ENCODE measurements around the gene MYL7. TPM values are rescaled to one million over a fixed set of nuclear protein-coding genes. Genes with fewer than 3 reads are reported as not detected.

Gene MYL7
- total and polyA plus RNA-seq, 2 donors (not counting 3 experiments of a cell fraction or from before 2014, with no cell fraction given), result not detected

DNA sequence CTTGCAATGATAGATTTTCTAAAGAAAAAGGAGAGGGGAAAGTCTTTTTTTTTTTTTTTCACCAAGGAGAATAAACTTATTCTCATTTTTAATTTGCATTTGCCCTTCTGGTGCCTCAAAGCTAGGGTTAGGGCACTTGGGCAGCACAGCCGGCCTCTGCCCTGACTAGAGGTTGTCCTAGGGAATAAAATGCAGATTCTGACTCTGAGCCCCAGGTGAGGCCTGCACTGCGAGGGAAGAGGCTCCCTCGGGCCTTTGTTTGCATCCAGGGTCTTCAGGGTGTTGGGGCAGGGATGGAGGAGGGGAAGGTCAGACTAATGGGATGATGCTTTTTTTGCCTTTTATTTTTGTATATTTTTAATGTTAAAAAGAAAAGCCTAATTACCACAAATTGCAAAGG lies 7.8 kb downstream of the MYL7 start:
- Histone ChIP-seq H3K4me2 (ENCODE audit: insufficient read depth, low read length) (no peak overlapping the region), H3K27me3 (ENCODE audit: control insufficient read depth in 2 of 2, insufficient read depth in 2 of 2, low read length in 2 of 2) (peaks cover 0 to 3% of the 10 kb centered on the region in 2 experiments), H3K36me3 (ENCODE audit: control insufficient read depth in 2 of 2, extremely low read depth in 1 of 2, insufficient read depth in 2 of 2, low read length in 2 of 2) (no peaks in the 10 kb centered on the region), H3K9ac (replicated peaks; ENCODE audit: extremely low read depth, insufficient read depth, low read length) (no peak overlapping the region), H3K4me1 (ENCODE audit: control insufficient read depth, extremely low read depth, insufficient read depth, low read length) (no peaks in the 10 kb centered on the region), H3K27ac (ENCODE audit: insufficient read depth, low read depth, low read length) (no peak overlapping the region), H3K9me3 (replicated peaks; ENCODE audit: control insufficient read depth, insufficient read depth, low read length) (no peaks in the 10 kb centered on the region), H2AFZ (ENCODE audit: low read depth, low read length) (no peak overlapping the region), H3K79me2 (ENCODE audit: control insufficient read depth, insufficient read depth, low read length) (no peaks in the 10 kb centered on the region), H3K4me3 (replicated peaks in 1 of 3; ENCODE audit: insufficient read depth in 1 of 3, low read depth in 1 of 3, low read length in 3 of 3) (no peak overlapping the region), H3K9me1 (replicated peaks; ENCODE audit: control insufficient read depth, extremely low read depth, insufficient read depth, low read length) (no peaks in the 10 kb centered on the region), H4K20me1 (replicated peaks; ENCODE audit: control insufficient read depth, extremely low read depth, insufficient read depth, low read length) (no peaks in the 10 kb centered on the region)
- dilution Hi-C loops (cut with MboI; ENCODE audit: extremely low pct_ligation_motif_present, low sequenced_read_pairs), result no loop called here
- DNase-seq (ENCODE audit: low read depth, low spot score), result no peak
- FAIRE-seq, result no peak
- no TSS peak for BruUV-seq (replicated peaks)
- CTCF ChIA-PET, result interaction anchor here (3.3 kb wide), 1 partner anchor 9 kb away, joined by 11 read pairs; no protein-coding TSS in a partner anchor
- POLR2A ChIA-PET, result no interaction called here
- intact Hi-C loops (cut with micrococcal nuclease), result no loop called here
- TF ChIP-seq EZH2 (IDR thresholded peaks at IDR 0.05; ENCODE audit: borderline replicate concordance, low read depth, low read length, severe bottlenecking) (no peak), FOS (IDR thresholded peaks at IDR 0.05; ENCODE audit: borderline replicate concordance, insufficient read depth, low read length) (no peak)
- TF ChIP-seq, protein P1, sequence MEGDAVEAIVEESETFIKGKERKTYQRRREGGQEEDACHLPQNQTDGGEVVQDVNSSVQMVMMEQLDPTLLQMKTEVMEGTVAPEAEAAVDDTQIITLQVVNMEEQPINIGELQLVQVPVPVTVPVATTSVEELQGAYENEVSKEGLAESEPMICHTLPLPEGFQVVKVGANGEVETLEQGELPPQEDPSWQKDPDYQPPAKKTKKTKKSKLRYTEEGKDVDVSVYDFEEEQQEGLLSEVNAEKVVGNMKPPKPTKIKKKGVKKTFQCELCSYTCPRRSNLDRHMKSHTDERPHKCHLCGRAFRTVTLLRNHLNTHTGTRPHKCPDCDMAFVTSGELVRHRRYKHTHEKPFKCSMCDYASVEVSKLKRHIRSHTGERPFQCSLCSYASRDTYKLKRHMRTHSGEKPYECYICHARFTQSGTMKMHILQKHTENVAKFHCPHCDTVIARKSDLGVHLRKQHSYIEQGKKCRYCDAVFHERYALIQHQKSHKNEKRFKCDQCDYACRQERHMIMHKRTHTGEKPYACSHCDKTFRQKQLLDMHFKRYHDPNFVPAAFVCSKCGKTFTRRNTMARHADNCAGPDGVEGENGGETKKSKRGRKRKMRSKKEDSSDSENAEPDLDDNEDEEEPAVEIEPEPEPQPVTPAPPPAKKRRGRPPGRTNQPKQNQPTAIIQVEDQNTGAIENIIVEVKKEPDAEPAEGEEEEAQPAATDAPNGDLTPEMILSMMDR (IDR thresholded peaks at IDR 0.05; ENCODE audit: extremely low read depth in 1 of 2, insufficient read depth in 1 of 2, low read depth in 1 of 2, low read length in 2 of 2), result no peak

DNA sequence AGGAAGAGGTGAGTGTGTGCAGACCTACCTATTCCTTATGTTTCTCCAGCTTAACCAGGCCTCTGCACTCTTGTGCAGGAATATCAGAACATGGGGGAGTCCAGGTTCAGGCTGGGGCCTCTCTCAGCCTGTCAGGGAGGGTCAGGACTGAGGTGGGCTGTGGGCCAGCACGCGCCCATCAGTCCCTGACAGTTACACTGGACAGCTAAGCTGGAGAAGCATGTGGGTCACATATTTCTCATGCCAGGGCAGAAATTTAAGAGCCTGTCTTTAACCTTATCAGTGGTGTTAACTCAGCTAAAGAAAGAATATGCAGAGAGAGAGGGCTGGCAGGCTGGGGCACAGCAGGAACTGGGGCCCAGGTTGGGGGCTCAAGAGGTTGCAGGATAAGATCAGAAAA lies 9.1 kb downstream of the MYL7 start:
- dilution Hi-C loops (cut with MboI; ENCODE audit: extremely low pct_ligation_motif_present, low sequenced_read_pairs), result no loop called here
- H3K27me3 ChIP-seq (ENCODE audit: control insufficient read depth in 2 of 2, insufficient read depth in 2 of 2, low read length in 2 of 2), result peaks cover 0 to 3% of the 10 kb centered on the region in 2 experiments
- intact Hi-C loops (cut with micrococcal nuclease), result no loop called here
- no peaks in the 10 kb centered on the region for H3K9me1 ChIP-seq (replicated peaks; ENCODE audit: control insufficient read depth, extremely low read depth, insufficient read depth, low read length)
- TF ChIP-seq POLR2A (IDR thresholded peaks at IDR 0.05; ENCODE audit: low read depth, low read length), result no peak
- no peak for TF ChIP-seq MYC (IDR thresholded peaks at IDR 0.05; ENCODE audit: low read depth, low read length)
- TF ChIP-seq FOS (IDR thresholded peaks at IDR 0.05; ENCODE audit: borderline replicate concordance, insufficient read depth, low read length), result no peak
- TF ChIP-seq, protein P2, sequence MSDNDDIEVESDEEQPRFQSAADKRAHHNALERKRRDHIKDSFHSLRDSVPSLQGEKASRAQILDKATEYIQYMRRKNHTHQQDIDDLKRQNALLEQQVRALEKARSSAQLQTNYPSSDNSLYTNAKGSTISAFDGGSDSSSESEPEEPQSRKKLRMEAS (IDR thresholded peaks at IDR 0.05; ENCODE audit: insufficient read depth, insufficient read length), result no peak
- TF ChIP-seq GATA2 (IDR thresholded peaks at IDR 0.05; ENCODE audit: insufficient read depth, insufficient read length, low read depth, low read length), result no peak
- H3K4me3 ChIP-seq (replicated peaks in 1 of 3; ENCODE audit: insufficient read depth in 1 of 3, low read depth in 1 of 3, low read length in 3 of 3), result no peak overlapping the region
- POLR2A ChIA-PET, result no interaction called here
- H3K9me3 ChIP-seq (replicated peaks; ENCODE audit: control insufficient read depth, insufficient read depth, low read length), result no peaks in the 10 kb centered on the region
- no peaks in the 10 kb centered on the region for H3K36me3 ChIP-seq (ENCODE audit: control insufficient read depth in 2 of 2, extremely low read depth in 1 of 2, insufficient read depth in 2 of 2, low read length in 2 of 2)
- no peak overlapping the region for H3K9ac ChIP-seq (replicated peaks; ENCODE audit: extremely low read depth, insufficient read depth, low read length)
- no peak overlapping the region for H2AFZ ChIP-seq (ENCODE audit: low read depth, low read length)
- DNase-seq (ENCODE audit: low read depth, low spot score) (no peak), FAIRE-seq (no peak)
- no peaks in the 10 kb centered on the region for H3K79me2 ChIP-seq (ENCODE audit: control insufficient read depth, insufficient read depth, low read length)
- H4K20me1 ChIP-seq (replicated peaks; ENCODE audit: control insufficient read depth, extremely low read depth, insufficient read depth, low read length), result no peaks in the 10 kb centered on the region
- CTCF ChIA-PET, result interaction anchor here (1.2 to 3.3 kb wide), 2 partner anchors 9 to 10 kb away, joined by 3 to 11 read pairs; partner anchors contain the start of gene POLD2
- H3K4me2 ChIP-seq (ENCODE audit: insufficient read depth, low read length), result no peak overlapping the region
- H3K4me1 ChIP-seq (ENCODE audit: control insufficient read depth, extremely low read depth, insufficient read depth, low read length), result no peaks in the 10 kb centered on the region
- no TSS peak for BruUV-seq (replicated peaks)
- no peak overlapping the region for H3K27ac ChIP-seq (ENCODE audit: insufficient read depth, low read depth, low read length)

All from endothelial cell of umbilical vein (primary cell).